Testis (tissue), 3 donors: ENCODE measurements around the gene TCF3. TPM values are rescaled to one million over a fixed set of nuclear protein-coding genes. Genes with fewer than 3 reads are reported as not detected.

ENCODE experiments used
- DNase-seq: peaks from one replicate; pipeline ENCODE4 v3.0.0-alpha.2; 2019
- H3K27ac ChIP-seq, 2 donors: fragments of 200-600 bp; sonication (generic); one replicate each; pipeline ENCODE4 v1.5.1; 2019
- H3K27me3 ChIP-seq: fragments of 200-600 bp; sonication (generic); one replicate; pipeline ENCODE4 v1.5.1; 2019
- H3K36me3 ChIP-seq: fragments of 200-600 bp; sonication (generic); one replicate; pipeline ENCODE4 v1.5.1; 2017; ENCODE audit warnings: low read depth; ENCODE audit errors: missing control alignments
- H3K4me1 ChIP-seq: fragments of 200-600 bp; sonication (generic); one replicate; pipeline ENCODE4 v1.5.1; 2019
- H3K4me3 ChIP-seq, 2 donors: fragments of 200-600 bp; sonication (generic); one replicate each; pipeline ENCODE4 v1.5.1; 2017 to 2019
- H3K9me3 ChIP-seq: fragments of 200-600 bp; sonication (generic); one replicate; pipeline ENCODE4 v1.5.1; 2017
- POLR2A ChIP-seq: fragments of 450-650 bp; IDR thresholded peaks from one replicate; pipeline ENCODE4 v1.6.1; 2017; ENCODE audit warnings: antibody characterized with exemption, mild to moderate bottlenecking, moderate library complexity
- WGBS, 2 donors: methylation state at CpG; one replicate each; pipeline ENCODE4 v1.1.5; 2018; 5-methylcytosine and 5-hydroxymethylcytosine counted together
- intact Hi-C: fragments of 100-400 bp; cut with DNase I; formaldehyde crosslinking; loops from one replicate; pipeline ENCODE4 v1.15.1; 2023; ENCODE audit warnings: low total_unique reads
- polyA plus RNA-seq: library from polyadenylated mRNA; stranded (reverse); fragments of 350-450 nt; fragmentation: Illumina TruSeq; extraction: RNeasy Lipid Tissue Mini Kit (QIAGEN cat#74804); gene quantifications from one replicate; pipeline ENCODE4 v1.2.3, GENCODE V29; 2014; ENCODE audit warnings: low read depth, low replicate concordance; ENCODE audit not compliant: insufficient read depth
- total RNA-seq, 2 donors: library from RNA; depleted of rRNA; stranded (reverse); fragments of >200 nt; gene quantifications; one replicate each; pipeline ENCODE4 v1.2.3, GENCODE V29; 2016
- TF ChIP-seq, protein P1 (sequence below), 3 experiments: fragments of 450-650 bp in 2 of 3; fragments of 200-600 bp in 1 of 3; sonication (generic) in 1 of 3; IDR thresholded peaks; one replicate each; pipeline ENCODE4 v1.5.1; 2016 to 2019; ENCODE audit warnings: antibody characterized with exemption in 3 of 3, mild to moderate bottlenecking in 2 of 3, moderate library complexity in 1 of 3

The TCF3 gene
- total and polyA plus RNA-seq, 3 donors from 2014 or later: 157 to 423 (median 330) TPM

DNA sequence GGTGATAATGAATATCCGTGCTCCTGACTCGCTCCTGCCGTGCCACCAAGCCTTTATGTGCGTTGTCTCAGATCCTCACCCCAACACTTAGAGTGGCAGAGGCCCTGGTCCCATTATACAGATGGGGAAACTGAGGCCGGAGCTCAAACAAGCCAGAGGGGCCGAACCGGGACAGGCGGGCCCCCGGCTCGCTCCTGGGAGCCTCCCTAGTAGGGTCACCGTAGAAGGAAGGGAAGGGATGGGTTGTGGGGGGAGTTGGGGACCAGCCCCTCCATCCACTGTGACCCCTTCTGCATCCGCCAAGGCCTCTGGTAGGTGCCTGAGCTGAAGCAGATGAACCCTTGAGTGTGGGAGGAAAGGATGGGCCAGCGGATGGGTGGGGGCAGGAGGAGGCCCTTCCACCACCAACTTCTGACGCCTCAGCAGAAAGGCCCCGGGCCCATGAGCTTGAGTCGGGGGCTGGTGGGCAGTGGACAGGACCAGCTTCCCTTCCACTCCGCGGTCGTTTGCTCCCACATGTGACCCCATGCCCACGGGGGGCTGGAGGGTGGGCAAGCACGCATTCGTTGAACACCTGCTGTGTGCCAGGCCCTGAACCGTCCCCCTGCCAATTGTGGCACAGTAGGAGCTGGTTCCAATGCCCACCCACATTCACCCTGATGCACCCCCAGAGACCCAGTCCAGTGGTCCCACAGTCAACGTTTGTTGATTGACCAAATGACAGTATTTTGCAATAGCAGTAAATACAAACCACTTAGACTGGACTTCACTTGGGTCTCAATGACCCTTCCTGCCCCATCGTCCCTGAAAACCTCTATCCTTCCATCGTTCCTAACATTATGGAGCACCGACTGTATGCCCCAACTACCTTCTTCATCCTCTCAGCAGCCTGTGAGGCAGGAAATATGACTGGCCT is 24.2 kb upstream of the TCF3 start:
- WGBS, 2 donors: 44 to 51% methylated on average over 26 to 27 of the region's 27 CpGs
- intact Hi-C loops: loop anchor here (10.0 kb wide), 1 partner anchor 132 kb away; no protein-coding TSS in a partner anchor
- no peaks in the 10 kb centered on the region for H3K27me3 ChIP-seq

DNA sequence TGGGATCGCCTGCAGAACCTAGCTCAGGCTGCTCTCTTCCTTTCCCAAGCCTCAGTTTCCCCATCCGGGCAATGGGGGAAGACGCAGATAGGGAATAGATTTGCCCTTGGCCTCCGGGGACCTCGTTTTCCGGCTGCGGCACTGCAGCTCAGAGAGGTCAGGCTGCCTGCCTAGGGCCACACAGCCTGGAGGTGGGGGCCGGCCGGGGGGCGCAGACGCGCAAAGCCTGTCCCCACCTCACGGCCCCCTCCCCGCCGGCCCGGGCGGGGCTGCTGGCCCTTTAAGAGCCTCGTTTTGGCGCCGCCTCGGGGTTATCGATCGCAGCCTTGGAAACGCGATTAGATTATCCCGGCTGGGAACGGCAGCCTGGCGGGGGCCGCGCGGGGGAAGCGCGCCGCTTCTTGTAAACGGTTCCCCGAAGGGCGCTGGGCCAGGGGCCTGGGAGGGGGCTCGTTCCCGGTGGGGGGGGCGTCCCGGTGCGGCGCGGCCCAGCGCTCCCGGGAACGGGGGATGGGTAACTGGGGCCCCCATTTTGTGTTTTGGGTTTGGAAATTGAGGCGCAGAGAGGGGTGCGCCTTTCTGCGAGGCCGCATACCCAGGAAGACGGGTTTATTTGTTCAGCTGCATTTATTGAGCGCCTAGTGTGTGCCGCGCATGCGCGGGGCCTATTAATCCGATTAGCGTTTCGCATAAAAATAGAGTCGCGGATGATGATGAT is 23.4 kb upstream of the TCF3 start:
- no peaks in the 10 kb centered on the region for H3K36me3 ChIP-seq
- peak overlapping the region; percentile 42 to 47 for H3K4me3 ChIP-seq
- no peak overlapping the region for H3K27ac ChIP-seq
- no peaks in the 10 kb centered on the region for H3K27me3 ChIP-seq
- WGBS, 2 donors: 7 to 17% methylated on average over 18 to 53 of the region's 62 CpGs
- no peaks in the 10 kb centered on the region for H3K9me3 ChIP-seq
- TF ChIP-seq, protein P1, sequence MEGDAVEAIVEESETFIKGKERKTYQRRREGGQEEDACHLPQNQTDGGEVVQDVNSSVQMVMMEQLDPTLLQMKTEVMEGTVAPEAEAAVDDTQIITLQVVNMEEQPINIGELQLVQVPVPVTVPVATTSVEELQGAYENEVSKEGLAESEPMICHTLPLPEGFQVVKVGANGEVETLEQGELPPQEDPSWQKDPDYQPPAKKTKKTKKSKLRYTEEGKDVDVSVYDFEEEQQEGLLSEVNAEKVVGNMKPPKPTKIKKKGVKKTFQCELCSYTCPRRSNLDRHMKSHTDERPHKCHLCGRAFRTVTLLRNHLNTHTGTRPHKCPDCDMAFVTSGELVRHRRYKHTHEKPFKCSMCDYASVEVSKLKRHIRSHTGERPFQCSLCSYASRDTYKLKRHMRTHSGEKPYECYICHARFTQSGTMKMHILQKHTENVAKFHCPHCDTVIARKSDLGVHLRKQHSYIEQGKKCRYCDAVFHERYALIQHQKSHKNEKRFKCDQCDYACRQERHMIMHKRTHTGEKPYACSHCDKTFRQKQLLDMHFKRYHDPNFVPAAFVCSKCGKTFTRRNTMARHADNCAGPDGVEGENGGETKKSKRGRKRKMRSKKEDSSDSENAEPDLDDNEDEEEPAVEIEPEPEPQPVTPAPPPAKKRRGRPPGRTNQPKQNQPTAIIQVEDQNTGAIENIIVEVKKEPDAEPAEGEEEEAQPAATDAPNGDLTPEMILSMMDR (IDR thresholded peaks at IDR 0.05): no peak
- no peak for TF ChIP-seq POLR2A
- peaks cover 11% of the 10 kb centered on the region for H3K4me1 ChIP-seq
- DNase-seq: peak; percentile 74
- intact Hi-C loops: loop anchor here (10.0 kb wide), 1 partner anchor 131 kb away; no protein-coding TSS in a partner anchor

More for the DNA sequence above, 24.2 kb upstream of the TCF3 start:
- no peaks in the 10 kb centered on the region for H3K36me3 ChIP-seq
- H3K9me3 ChIP-seq: no peaks in the 10 kb centered on the region
- no peak for DNase-seq
- TF ChIP-seq, protein P1 (IDR thresholded peaks at IDR 0.05): no peak
- no peak for TF ChIP-seq POLR2A
- H3K4me1 ChIP-seq: peaks cover 11% of the 10 kb centered on the region
- peak overlapping the region in 1 of 2 donors; percentile 47 for H3K4me3 ChIP-seq
- H3K27ac ChIP-seq: no peak overlapping the region

DNA sequence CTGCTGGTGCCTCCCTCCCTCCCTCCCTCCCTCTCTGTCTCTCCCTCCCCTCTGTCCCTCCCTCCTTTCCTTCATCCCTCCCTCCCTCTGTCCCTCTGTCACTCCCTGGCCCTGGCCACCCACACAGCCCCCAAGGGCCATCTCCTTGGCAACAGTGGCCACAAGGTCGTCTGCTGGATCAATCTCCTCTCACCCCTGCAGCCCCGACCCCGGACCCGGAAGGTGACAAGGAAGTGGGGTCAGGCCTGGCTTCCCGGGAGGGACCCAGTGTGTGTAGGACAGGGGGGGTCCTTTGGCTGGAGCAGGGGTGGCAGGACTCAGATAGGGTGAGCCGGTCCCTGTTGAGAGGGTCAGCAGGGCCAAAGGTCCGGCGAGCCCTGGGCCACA is 21.9 kb upstream of the TCF3 start:
- WGBS, 2 donors: 49 to 60% methylated on average over 1 to 8 of the region's 8 CpGs
- no peak for DNase-seq
- no peaks in the 10 kb centered on the region for H3K27me3 ChIP-seq
- TF ChIP-seq POLR2A: no peak
- TF ChIP-seq, protein P1 (IDR thresholded peaks at IDR 0.05): no peak
- H3K27ac ChIP-seq: no peak overlapping the region
- no peaks in the 10 kb centered on the region for H3K9me3 ChIP-seq
- no peaks in the 10 kb centered on the region for H3K36me3 ChIP-seq
- peaks cover 11% of the 10 kb centered on the region for H3K4me1 ChIP-seq
- H3K4me3 ChIP-seq: no peak overlapping the region
- intact Hi-C loops: loop anchor here (10.0 kb wide), 1 partner anchor 129 kb away; no protein-coding TSS in a partner anchor

DNA sequence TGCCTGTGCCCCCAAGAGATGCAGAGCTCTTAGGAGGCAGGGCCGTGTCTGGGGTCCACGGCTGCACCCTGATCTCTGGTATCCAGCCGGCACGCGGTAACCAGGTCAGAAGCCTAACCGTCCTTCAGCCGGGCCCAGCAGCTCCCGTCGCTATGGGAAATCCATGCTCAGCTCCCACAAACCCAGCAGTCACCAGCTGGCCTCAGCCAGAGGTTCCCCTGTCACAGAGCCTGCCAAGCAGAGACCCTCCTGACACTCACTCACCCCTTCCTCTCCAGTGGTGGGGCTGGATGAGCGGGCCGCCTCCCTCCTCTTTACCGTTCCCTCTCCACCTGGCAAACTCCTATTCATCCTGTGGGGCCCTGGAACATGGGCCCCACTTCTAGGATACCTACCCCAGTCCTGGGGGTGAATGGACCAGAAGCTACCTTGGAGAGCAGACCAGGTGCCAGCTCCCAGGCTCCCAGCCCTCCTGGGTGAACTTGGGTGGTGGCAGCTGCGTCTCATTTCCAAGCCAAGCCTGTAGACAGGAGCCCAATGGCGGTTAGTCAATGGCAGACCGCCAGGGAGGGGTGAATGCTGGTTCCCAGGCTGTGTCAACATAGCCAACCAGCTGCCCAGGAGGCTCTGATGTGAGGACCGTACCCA is 21.4 kb upstream of the TCF3 start:
- intact Hi-C loops: loop anchor here (10.0 kb wide), 1 partner anchor 129 kb away; no protein-coding TSS in a partner anchor
- DNase-seq: no peak
- no peaks in the 10 kb centered on the region for H3K27me3 ChIP-seq
- no peak overlapping the region for H3K27ac ChIP-seq
- no peak overlapping the region for H3K4me3 ChIP-seq
- TF ChIP-seq, protein P1 (IDR thresholded peaks at IDR 0.05): no peak
- TF ChIP-seq POLR2A: no peak
- no peaks in the 10 kb centered on the region for H3K9me3 ChIP-seq
- H3K4me1 ChIP-seq: peaks cover 11% of the 10 kb centered on the region
- 58 to 68% methylated on average over 9 to 16 of the region's 16 CpGs for WGBS, 2 donors
- H3K36me3 ChIP-seq: no peaks in the 10 kb centered on the region
